ENCODE results near the gene YLPM1.

- TF ChIP-seq YY1 (IDR thresholded peaks at IDR 0.05; ENCODE audit: low read depth) (no peak), EP300 (IDR thresholded peaks at IDR 0.05; ENCODE audit: borderline replicate concordance) (no peak), RAD21 (IDR thresholded peaks at IDR 0.05; ENCODE audit: low read depth) (no peak), TCF12 (IDR thresholded peaks at IDR 0.05; ENCODE audit: low read depth) (no peak), REST (IDR thresholded peaks at IDR 0.05; ENCODE audit: low read depth) (no peak), MAX (IDR thresholded peaks at IDR 0.05) (no peak), CREB1 (IDR thresholded peaks at IDR 0.05; ENCODE audit: low read depth) (no peak)
Measured at GRCh38 chr14:74853581-74853980, 90.5 kb downstream of the YLPM1 start.

All from Ishikawa (cell line).